Measurements from ENCODE around the gene PALLD.
"Not testable (repeated sequence)": the region's sequence is repeated elsewhere in the genome, so short reads cannot be mapped to it uniquely, and the experiment has no call there.

The PALLD gene

DNA sequence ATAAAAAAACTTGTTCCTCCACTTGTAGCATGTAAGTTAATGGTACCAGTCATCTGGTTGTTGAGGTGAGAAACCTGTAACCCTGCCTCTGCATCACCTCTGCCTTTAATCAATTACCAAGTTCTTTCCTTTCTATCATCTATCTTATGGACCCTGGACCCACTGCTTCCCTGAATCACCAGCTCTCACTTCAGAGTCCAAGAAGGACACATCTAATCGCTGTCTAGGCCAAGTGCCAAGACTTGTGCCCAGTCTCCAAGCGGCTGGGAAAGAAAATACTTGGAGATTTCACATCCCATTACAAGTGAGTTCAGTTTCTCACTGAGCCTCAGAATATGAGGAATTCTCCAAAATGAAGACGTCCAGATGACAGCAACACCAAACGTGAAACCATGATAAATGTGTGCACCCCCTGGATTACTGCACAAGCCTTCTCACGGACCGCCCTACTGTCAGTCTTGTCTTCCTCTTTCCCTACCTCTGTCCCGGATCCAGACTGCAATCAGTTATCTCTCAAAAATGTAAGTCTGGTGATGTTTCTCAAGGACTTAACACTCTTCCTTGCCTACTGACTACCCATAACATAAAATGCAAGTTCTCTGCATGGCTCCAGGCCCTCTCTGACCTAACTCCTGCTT, 10.4 kb downstream of the PALLD start:
- TF ChIP-seq, protein P1, sequence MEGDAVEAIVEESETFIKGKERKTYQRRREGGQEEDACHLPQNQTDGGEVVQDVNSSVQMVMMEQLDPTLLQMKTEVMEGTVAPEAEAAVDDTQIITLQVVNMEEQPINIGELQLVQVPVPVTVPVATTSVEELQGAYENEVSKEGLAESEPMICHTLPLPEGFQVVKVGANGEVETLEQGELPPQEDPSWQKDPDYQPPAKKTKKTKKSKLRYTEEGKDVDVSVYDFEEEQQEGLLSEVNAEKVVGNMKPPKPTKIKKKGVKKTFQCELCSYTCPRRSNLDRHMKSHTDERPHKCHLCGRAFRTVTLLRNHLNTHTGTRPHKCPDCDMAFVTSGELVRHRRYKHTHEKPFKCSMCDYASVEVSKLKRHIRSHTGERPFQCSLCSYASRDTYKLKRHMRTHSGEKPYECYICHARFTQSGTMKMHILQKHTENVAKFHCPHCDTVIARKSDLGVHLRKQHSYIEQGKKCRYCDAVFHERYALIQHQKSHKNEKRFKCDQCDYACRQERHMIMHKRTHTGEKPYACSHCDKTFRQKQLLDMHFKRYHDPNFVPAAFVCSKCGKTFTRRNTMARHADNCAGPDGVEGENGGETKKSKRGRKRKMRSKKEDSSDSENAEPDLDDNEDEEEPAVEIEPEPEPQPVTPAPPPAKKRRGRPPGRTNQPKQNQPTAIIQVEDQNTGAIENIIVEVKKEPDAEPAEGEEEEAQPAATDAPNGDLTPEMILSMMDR (IDR thresholded peaks at IDR 0.05; ENCODE audit: low read depth, low read length) = no peak

DNA sequence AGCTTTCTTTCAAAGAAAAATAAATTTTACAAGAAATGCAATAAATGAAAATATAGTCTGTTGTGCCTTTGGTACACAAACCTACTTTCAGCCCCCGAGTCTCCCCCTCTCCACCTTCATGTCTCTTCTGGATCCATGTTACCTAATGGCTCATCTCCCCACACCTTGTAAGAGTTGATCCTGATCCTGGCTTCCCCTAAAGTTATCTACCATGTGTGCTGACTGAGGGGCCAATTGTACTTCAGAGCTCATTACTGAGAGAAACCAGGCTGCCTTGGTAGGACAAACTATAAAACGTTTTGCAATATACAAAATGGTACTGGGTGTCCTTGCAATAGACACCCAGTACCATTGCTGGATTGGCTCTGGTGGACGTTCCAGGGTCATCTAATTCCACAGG, 11.8 kb downstream of the PALLD start:
- TF ChIP-seq, protein P1 (IDR thresholded peaks at IDR 0.05; ENCODE audit: low read depth, low read length) = no peak
- H3K4me3 ChIP-seq (ENCODE audit: low read depth, low read length) = no peak overlapping the region

More for the DNA sequence above, 10.4 kb downstream of the PALLD start:
- no peak overlapping the region for H3K4me3 ChIP-seq (ENCODE audit: low read depth, low read length)

DNA sequence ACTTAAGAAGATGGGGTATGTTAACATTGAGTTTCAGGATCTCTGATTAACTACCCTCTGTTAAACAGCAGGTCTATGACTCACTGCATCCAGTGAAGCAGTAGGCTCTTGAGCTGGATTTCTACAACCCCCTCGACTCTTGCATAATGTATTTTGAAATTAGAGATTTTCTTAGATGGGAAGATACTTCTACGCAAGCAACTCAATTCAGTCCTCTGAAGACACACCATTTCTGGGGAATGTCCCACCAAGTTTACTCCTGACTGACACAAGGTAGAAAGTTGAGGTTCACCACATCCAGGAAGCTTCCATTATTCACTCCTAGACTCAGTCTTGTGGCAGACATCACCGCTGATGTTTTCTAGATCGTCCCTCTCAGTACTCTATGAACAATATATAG, 12.9 kb downstream of the PALLD start:
- TF ChIP-seq, protein P1 (IDR thresholded peaks at IDR 0.05; ENCODE audit: low read depth, low read length) = no peak
- H3K4me3 ChIP-seq (ENCODE audit: low read depth, low read length) = no peak overlapping the region

DNA sequence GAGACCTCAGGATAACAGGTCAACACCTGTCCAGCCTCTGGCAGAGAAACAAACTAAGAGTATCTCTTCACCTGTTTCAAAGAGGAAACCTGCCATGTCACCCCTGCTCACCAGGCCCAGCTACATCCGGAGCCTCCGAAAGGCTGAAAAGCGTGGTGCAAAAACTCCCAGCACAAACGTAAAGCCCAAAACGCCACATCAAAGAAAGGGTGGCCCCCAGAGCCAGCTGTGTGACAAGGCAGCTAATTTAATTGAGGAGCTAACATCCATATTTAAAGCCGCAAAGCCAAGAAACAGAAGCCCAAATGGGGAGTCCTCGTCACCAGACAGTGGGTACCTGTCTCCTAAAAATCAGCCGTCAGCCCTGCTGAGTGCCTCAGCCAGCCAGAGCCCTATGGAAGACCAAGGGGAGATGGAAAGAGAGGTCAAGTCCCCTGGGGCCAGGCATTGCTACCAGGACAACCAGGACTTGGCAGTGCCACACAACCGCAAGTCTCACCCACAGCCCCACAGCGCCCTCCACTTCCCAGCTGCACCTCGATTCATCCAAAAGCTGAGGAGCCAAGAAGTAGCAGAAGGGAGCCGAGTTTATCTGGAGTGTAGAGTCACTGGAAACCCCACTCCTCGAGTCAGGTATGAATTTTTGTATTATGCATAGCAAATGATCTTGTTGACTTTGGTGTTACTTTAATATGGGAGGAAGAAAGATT, 15.1 kb downstream of the PALLD start:
- H3K4me3 ChIP-seq (ENCODE audit: low read depth, low read length) = no peak overlapping the region
- TF ChIP-seq, protein P1 (IDR thresholded peaks at IDR 0.05; ENCODE audit: low read depth, low read length) = no peak

DNA sequence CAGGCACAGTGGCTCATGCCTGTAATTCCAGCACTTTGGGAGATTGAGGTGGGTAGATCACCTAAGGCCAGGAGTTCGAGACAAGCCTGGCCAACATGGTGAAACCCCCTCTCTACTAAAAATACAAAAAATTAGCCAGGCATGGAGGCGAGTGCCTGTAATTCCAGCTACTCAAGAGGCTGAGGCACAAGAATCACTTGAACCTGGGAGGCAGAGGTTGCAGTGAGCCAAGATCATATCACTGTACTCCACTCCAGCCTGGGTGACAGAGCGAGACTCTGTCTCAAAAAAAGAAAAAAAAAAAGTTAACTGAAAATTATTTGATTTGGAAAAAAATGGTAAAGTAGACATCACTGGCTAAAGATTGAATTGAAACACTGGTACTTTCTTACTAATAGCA, 17.0 kb downstream of the PALLD start:
- H3K4me3 ChIP-seq (ENCODE audit: low read depth, low read length) = not testable (repeated sequence)

DNA sequence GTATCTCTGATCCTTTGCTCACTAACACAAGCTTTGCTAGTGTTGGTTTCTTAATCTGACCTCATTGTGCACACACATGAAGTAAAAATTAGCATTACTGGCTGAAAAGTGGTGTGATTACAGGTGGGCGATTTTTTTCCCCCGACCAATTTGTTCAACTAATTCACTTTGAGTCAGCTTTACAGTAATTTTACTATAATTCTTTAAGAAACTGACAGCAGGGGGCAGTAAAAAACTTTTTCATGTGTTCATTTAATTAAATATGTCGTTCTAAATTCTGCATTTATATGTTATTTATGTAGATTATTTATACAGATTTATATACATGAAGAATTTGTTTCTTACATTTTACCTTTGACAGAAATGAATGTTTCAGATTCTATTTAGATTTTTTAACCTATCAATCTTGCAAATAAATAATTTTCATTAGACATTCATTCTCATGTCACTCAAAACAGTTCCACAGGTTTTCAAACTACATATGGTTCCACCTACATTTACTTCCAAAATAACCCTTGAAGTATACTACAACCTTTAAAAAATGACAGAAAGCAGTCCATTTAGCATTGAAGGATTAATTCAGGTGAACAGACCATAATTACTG, 17.5 kb downstream of the PALLD start:
- H3K4me3 ChIP-seq (ENCODE audit: low read depth, low read length) = no peak overlapping the region
- TF ChIP-seq, protein P1 (IDR thresholded peaks at IDR 0.05; ENCODE audit: low read depth, low read length) = no peak

DNA sequence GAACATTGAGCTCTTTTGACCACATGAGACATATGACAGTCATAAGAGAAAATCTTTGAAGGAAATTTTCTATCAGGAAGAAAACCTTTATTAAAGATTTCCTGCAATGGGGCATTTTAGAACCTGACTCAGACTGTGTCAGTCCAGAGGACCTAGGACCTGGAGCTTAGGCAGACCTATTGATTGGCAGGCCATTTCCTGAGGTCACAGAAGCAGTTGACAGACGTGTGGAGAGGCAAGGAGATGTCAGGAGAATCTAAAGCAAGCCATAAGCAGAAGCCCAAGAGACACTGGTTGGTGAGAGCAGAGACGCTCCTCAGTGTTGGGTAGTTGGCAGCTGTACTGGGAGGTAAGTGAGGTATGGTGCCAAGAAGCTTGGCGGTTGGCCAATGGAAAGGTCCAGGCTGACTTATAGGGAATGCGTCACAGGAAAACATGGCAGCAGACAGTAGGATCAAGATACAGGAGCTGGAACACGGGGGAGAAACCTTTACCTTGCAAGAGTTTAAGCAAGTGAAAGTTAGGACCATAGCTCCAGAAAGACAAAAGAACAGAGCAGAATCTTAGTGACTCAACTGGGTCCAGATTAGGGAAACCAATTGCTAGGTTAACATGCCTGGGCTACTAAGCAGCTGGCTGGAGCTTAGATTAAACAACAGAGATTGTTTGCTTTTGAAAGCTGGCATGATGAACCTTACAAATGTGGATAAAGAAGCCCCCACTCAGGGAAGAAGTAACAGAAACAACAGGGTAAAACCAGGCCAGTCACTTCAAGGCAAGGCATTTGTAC, 18.6 kb downstream of the PALLD start:
- TF ChIP-seq, protein P1 (IDR thresholded peaks at IDR 0.05; ENCODE audit: low read depth, low read length) = no peak
- H3K4me3 ChIP-seq (ENCODE audit: low read depth, low read length) = no peak overlapping the region

Data from WI38 (cell line).